Ovary (tissue), 3 donors: ENCODE data around the gene LZTS3.

ENCODE experiments used
- EP300 ChIP-seq: sonication (generic); formaldehyde crosslinking; IDR thresholded peaks from one replicate; pipeline ENCODE4 v1.6.1; 2017; ENCODE audit warnings: antibody characterized with exemption
- POLR2A ChIP-seq: fragments of 450-650 bp; IDR thresholded peaks from one replicate; pipeline ENCODE4 v1.6.1; 2017; ENCODE audit warnings: antibody characterized with exemption, mild to moderate bottlenecking, moderate library complexity
- TF ChIP-seq, protein P1 (sequence below), 3 donors: fragments of 450-650 bp in 2 of 3; fragments of 200-600 bp in 1 of 3; IDR thresholded peaks; one replicate each; pipeline versions ENCODE4 v1.5.1 to v1.8.0; 2016 to 2022; ENCODE audit warnings: antibody characterized with exemption in 3 of 3, mild to moderate bottlenecking in 1 of 3
- donor health status: DM: no; HTN: no; CAD: no.

DNA sequence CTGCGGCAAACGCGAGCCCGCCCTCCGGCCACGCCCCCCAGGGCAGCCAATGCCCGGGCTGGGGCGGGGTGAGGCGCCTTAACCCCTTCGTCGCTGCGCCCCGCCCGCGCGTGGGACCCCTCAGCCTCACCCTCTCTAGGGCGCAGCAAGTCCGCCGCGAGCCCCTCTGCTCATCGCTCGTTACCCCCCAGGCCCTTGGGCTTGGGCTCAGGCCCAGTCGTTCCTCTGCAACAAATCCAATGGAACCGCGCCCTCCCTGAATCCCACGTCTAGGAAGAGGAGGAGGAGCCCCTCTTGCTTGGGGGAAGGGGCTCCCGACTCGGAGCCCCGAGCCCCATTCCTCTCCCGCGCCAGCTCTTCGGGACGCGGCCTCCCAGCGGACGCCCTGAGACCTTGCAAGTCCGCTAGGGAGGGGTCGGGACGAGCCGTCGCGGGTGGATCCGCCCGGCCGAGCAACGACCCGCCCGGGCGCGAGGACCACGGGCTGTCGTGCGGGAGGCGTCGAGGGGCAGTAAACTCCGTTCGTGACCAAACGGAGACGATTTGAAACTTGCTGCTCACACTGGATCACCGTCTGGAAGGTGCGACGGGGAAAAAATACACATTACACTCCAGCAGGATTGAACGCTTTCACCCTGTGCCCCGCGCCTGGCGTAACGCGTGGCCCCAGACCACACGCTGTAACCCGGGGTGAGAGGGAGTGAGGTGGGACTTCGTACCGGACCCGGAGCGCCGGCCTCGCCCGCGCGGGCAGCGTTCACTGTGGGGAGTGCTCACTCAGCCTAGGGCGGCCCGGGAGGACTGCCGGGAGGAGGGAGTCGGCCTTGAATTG lies 477 bp upstream of the LZTS3 start:
- TF ChIP-seq POLR2A, result no peak
- TF ChIP-seq, protein P1, sequence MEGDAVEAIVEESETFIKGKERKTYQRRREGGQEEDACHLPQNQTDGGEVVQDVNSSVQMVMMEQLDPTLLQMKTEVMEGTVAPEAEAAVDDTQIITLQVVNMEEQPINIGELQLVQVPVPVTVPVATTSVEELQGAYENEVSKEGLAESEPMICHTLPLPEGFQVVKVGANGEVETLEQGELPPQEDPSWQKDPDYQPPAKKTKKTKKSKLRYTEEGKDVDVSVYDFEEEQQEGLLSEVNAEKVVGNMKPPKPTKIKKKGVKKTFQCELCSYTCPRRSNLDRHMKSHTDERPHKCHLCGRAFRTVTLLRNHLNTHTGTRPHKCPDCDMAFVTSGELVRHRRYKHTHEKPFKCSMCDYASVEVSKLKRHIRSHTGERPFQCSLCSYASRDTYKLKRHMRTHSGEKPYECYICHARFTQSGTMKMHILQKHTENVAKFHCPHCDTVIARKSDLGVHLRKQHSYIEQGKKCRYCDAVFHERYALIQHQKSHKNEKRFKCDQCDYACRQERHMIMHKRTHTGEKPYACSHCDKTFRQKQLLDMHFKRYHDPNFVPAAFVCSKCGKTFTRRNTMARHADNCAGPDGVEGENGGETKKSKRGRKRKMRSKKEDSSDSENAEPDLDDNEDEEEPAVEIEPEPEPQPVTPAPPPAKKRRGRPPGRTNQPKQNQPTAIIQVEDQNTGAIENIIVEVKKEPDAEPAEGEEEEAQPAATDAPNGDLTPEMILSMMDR (IDR thresholded peaks at IDR 0.05), result peak in 2 of 3 donors; percentile 19
- no peak for TF ChIP-seq EP300
